Suppressor macrophage treated with lipopolysaccharide for 1 hour (primary cell): ENCODE results near the gene NPW.
"Not testable (repeated sequence)": the region's sequence is repeated elsewhere in the genome, so short reads cannot be mapped to it uniquely, and the experiment has no call there.

Experiments used
- DNase-seq, 3 donors: peaks; one replicate each; pipeline ENCODE4 v3.0.0-alpha.2; 2020 to 2022

The NPW gene

DNA sequence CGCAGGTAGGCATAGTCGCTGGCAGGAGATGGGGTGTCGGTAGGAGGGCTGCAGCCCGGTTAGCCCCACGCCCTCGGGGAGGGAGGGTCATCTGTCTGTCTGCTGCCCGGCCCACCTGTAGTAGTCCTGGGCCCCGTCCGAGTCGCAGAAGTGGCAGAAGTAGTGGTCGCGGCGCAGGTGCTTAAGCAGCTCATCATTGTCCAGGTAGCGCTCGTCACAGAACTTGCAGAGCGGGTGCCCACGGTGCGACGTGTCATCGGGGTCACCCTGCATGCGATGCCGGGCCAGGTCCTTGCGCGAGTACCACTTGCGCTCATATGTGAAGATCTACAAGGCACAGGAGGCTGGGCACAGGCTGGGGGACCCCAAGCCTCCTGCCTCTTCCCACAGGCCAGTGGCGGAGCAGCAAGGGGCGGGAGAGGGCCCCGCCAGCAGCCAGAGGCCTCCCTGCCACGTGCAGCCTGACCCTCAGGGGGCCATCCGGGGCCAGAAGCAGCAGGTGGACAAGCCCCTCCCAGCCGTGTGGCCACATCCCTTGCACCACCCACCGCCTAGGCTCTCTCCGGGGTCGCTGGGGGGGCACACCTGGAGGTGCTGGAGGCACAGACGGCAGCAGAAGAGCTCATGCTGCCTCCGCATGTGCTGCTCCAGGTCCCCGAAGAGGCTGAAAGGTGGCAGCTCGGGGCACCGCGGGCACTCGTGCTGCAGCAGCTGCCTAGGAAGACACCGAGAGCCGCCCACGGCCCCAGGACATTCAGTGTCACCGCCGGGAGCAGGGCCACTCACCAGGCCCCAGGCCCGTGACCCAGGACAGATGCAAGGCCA is 17.0 kb upstream of the NPW start:
- no peak for DNase-seq

DNA sequence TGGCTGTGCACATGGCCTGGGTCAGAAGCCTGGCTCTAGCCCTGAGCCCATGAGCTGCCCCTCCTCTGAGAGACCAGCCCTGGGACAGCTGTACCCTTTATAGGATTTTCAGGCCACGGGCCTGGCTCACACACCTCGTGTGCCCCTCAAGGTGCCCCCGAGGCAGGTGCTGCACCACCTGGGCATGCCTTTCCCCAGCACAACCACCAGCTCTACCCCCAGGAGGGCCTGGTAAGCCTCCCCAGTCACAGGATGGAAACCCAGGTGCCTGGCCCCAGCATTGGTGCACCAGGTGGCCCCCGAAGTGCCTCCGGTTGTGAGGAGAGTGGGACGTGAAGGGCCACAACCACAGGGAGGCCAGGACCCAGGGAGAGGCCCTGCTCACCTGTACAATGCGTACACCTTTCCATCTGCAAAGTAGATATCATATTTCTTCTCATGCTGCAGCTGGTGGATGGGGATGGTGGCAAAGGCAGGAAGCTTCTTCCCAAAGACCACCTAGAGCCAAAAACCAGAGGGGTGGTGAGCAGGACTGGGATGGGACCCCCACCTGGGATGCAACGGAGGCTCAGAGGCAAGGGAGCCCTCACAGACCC is 16.3 kb upstream of the NPW start:
- DNase-seq = no peak

DNA sequence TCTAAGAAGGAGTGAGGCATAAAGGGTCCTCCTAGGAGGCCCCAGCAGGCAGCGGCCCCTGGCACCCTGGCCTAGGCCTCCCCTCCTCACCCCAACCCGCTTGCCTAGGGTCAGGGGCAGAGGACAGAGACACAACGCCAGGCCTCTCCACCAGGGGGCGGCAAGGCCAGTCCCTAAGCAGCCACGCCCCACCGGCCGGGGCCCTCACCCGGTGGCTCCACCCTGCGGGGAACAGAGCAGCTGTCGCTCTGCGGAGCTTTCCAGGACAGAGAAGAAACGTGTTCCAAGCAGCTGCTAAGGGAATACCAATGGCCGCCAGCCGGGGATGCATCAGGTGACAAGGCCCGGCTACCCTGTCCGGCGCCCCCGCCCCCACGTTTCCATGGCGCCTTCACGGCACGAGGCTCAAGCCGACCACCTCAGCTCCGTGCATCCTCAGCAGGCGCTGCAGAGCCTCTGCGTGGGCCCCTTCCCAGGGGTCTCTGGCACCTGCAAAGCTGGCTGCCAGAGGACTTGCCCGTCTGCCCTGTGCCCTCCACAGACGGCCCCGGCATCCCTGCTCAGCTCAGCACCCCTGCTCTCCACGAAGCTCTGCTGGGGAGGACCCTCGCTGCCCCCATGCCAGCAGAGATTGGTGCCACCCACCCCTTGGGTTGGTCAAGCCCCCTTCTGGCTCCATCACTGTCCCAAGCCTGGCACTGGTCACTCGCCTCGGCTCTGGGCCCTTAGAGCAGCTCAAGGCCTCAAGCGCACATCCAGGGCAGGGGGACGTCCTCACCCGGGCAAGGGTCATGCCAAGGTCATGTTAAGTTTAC is 15.6 kb upstream of the NPW start:
- peak; percentile 95 to 99 (median 96) for DNase-seq

DNA sequence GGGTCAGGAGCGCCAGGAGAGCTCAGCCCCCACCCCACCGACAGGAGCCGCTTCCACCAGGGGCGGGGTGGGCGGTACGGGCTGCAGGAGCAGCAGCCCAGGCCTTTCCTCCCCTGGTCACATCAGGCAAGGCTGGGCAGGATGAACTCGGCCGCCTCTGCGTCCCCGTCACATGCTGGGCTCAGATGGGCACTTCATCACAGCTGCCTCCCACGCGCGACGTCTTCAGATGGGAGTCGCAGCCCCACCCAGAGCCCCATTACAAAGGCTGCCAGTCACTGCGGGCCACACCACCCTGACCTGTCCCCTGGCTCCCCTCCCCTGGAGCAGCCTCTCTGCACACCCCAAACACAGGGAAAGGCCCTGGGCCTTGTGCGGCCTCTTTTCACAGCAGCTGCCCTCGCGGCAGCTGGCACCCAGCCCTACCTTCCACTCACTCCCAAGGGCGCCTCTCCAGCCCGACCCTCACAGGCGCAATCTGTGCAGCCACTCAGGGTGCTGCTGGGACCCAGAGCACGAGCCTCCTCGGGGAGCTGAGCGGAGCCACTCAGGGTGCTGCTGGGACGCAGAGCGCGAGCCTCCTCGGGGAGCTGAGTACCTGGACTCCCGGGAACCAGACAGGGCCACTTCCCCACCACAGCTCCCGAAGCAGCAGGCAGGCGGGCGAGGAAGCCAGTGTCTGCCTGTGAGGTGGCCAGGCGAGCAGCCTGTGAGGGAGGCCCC is 14.6 kb upstream of the NPW start:
- DNase-seq = peak in 2 of 3 donors; percentile 36 to 39

DNA sequence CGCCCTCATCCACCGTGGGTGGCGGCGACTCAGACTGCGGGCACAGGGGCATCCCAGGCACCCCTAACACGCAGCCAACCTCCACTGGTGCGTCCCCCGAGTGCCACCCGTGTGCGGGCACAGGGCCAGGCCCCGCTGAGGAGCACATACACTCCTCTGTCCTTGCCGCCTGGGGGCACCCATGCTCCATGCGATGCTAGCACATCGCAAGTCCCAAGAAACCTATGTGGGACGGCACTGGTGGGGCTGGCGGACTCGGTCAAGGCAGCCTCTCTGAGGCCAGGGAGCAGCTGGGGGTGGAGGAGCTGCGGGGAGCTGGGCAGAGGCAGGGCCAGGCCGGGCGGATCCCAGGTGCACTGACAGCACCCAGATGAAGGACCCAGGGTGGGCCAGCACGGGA is 13.9 kb upstream of the NPW start:
- peak; percentile 51 to 83 (median 71) for DNase-seq

DNA sequence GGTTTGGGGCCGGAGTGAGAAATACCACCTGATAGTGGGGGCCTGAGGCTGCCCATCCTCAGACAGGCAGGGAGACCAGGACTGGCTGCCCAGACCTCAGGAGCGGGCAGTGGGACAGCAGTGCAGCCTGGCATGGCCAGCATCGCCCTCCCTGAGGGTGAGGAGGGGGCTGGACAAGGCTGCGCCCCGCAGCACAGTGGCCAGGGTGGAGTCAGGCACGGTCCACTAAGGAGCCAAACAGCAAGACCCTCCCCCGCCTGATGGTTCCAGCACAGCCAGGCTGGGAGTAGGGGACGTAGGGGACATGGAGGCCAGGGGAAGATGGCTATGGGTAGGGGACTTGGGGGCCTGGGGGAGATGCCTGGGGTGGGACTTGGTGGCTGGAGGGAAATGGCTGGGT is 13.3 kb upstream of the NPW start:
- DNase-seq = no peak

DNA sequence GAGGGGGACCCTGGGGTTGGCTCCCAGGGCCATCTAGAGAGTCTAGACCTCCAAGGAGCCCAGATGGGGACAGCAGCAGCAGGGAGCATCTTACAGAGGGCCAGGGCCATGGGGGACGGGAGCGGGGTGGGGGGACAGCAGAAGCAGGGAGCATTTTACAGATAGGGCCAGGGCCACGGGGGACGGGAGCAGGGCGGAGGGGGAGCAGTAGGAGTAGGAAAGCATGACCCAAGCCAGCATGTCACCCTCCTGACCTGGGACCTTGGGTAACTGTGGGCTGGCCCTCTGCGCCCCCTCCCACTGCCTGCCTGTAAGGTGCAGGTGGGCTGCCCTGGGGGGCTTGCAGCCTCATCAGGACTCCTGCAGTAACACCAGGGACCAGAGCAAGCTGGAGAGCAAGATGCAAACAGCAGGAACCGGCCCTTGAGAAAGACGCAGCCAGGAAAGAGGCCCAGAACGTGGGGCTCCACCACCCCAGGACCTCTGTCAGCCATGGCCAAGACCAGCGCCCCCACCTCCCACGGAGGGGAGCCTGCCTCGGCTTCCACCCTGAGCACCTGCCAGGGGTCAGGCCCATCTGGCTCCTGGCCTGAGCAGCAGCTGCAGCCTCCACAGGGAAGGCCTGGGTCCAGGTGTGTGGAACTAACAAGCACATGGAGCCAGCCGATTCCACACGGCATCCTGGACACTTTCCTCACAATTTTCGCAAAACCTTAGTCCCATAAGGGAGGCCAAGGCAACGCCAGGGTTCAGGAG is 12.3 kb upstream of the NPW start:
- no peak for DNase-seq

DNA sequence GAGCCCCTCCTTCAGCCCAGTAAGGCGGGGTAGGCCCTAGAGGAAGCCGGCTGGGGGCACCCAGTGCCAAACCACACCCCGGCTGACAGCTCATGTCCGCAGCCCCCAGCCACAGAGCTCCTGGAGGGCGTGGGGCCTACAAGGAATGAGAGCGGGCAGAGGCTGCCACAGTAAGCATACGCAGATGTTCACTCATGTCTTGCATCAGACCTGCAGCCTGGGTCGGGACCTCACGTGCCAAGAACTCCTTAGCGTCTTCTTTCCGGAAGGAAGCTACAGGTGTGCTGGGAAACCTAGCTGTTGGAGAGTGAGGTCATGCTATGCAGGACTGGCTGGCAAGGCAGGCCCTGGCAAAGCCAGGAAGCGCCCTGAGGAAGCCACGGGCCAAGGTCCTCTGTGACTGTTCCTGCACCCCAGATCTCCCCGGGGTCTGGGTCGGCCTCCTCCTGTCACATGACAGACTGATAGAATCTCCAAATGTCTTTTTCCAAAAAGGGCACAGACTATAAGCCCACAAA is 11.5 kb upstream of the NPW start:
- DNase-seq = peak in 1 of 3 donors; percentile 27

DNA sequence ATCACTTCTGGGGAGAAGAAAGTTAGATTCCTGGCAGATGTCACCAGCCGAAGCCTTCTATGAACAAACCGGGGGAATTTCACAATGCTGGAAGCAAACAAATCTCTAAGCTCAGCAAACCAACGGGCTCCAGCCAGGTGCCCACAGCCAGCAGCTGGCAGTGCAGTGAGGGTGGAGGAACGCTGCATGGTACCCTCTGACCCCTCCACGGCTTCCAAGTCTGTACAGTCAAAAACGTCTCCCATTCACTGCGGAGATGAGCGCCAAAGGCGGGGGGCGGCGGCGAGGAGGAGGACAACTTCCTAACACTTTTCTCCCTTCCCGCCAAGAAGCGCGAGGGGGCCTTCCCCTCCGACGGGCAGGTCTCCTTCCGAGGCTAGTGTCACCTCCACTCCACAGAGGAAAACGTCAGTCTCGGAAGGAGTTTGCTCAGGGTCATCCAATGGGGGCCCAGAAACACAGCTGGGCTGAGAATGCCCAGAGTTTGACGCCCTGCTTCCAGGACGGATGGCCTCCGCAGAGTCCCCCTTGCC is 10.9 kb upstream of the NPW start:
- peak; percentile 51 to 60 (median 59) for DNase-seq

DNA sequence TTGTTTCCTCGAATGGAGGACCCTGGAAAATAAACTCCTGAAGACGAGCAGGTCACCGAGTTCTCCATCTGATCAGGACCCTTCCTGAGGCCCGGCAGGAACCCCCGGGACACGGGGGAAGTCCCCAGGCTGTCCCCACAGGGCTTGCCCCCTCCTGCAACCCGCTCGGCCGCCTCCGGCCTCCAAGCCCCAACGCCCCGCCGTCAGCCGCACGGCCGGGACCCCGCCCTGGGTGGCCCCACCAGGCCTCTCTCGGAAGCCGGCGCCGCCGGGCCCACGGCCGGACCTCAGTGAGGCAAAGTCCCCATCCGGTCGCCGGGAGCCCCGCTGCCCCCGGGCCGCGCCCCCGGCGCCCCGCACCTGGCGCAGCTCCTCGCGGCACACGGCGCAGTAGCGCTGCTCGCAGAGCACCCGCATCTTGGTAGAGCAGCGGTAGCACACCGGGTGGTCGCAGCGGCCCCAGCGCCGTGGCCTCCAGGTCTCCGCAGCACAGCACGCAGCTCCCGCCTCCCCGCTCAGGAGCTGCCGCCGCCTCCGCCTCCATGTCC is 10.3 kb upstream of the NPW start:
- peak in 2 of 3 donors; percentile 54 to 70 for DNase-seq

DNA sequence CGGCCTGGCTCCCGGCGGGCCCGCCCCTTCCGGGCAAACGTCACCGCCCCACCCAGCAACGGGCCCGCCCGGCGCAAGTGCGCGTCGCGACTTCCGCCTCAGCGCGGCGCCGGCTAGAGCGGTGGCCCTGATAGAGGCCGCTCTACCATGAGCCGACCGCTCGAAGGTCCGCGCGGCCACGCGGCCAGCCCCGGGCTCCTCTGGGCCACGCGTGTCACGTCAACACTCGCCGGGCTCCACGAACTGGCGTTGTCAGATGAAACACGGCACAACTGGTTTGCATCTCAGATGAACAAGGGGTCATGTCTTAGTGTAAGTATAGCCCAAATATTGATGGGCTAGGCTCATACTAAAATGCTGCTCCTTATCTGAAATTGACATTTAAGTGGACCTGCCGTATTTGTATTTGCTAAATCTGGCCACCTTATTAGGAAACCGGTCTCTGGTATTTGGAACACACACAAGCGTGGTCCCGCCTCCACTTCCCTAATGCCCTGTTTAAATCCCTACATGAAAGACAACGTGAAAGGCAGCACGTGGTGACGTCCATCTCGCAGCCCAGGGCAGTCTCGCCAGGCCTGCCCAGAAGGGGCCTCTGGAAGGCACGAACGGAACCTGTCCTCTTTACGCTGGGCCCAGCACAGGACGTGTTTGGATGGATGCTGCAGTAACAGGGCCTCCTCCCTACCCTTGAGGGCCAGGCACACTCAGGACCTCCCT is 9.6 kb upstream of the NPW start, which contains the start of gene ZNF598:
TSS of gene ZNF598 (minus strand) at position 31 of the 720 bp plus-strand sequence.
- peak; percentile 91 to 96 (median 95) for DNase-seq

DNA sequence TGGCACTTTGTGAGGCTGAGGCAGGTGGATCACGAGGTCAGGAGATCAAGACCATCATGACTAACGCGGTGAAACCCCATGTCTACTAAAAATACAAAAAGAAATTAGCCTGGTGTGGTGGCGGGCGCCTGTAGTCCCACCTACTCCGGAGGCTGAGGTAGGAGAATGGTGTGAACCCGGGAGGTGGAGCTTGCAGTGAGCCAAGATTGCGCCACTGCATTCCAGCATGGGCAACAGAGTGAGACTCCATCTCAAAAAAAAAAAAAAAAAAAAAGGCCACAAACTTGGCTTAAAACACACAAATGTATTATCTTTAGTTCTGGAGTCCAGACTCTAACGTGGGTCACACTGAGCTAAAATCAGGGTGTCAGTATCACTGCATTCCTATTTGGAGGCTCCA is 7.9 kb upstream of the NPW start:
- not testable (repeated sequence) for DNase-seq

DNA sequence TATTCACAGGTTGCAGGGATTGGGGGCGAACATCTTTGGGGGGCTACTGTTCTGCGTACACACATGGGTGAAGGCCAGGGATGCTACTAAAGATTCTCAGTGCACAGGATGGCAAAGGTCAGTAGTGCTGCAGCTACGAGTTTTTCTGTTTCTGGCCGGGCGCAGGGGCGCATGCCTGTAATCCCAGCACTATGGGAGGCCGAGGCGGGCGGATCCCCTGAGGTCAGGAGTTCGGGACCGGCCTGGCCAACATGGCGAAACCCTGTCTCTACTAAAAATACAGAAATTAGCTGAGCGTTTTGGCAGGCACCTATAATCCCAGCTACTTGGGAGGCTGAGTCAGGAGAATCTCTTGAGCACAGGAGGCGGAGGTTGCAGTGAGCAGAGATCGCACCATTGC is 6.1 kb upstream of the NPW start:
- DNase-seq = no peak

DNA sequence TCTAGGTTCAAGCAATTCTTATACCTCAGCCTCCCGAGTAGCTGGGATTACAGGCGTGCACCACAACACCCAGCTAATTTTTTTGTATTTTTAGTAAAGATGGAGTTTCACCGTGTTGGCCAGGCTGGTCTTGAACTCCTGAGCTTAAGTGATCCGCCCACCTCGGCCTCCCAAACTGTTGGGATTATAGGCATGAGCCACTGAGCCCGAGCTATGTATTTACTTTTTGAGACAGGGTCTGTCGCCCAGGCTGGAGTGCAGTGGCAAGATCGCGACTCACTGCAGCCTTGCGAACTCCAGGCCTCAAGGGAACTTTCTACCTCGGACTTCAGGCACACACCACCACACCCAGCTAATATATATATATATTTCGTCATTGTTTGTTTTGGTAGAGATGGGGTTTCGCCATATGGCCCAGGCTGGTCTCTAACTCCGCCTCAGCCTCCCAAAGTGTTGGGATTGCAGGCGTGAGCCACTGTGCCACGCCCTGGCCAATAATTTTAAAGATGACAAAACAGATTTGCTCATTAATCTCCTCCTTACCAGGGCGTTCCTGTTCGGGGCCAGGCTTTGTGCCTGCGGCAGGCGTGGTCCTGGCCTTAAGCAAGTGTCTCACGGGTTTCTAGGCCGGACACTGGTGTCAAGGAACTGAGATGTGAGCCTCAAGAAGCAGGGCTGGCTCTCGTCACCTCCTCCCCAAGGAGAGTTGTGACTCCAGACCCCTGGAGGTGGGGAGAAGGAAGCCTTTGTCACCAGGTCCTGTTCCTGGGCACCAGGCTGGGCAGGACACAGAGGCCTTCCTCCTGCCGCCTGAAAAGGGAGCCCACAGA is 4.3 kb upstream of the NPW start:
- DNase-seq = peak in 2 of 3 donors; percentile 37 to 49

DNA sequence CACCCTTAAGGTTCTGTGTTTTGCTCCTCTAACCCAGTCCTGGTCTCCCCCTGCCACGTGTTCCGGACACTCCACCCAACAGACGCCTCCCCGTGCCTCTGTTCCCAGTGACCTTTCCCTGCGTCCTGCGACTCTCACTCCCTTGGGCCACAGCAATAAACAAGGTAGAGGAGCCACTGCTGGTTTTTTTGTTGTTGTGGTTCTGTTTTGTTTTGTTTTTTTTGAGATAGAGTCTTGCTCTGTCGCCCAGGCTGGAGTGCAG is 3.7 kb upstream of the NPW start:
- no peak for DNase-seq

DNA sequence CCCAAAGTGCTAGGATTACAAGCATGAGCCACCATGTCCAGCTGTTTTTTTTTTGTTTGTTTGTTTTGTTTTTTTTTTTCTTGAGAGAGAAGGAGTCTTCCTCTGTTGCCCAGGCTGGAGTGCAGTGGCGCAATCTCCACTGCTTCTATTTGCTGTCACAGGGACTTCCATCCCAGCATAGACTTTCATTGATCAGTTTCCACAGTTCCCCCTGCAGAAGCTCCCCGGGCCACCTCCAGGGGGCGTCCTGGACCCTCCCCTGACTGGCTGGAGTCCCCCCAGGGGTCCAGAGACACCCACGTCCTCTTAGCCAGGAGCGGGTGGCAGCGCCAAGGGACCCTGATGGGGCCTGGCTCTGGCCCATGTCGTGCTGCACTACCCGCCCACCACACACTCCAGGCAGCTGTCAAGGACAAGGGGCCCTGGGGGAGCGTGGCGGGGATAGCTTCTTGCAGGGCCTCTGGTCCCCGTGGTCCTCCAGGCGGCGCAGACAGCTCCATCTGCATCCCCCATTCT is 3.1 kb upstream of the NPW start:
- peak in 1 of 3 donors; percentile 36 for DNase-seq

DNA sequence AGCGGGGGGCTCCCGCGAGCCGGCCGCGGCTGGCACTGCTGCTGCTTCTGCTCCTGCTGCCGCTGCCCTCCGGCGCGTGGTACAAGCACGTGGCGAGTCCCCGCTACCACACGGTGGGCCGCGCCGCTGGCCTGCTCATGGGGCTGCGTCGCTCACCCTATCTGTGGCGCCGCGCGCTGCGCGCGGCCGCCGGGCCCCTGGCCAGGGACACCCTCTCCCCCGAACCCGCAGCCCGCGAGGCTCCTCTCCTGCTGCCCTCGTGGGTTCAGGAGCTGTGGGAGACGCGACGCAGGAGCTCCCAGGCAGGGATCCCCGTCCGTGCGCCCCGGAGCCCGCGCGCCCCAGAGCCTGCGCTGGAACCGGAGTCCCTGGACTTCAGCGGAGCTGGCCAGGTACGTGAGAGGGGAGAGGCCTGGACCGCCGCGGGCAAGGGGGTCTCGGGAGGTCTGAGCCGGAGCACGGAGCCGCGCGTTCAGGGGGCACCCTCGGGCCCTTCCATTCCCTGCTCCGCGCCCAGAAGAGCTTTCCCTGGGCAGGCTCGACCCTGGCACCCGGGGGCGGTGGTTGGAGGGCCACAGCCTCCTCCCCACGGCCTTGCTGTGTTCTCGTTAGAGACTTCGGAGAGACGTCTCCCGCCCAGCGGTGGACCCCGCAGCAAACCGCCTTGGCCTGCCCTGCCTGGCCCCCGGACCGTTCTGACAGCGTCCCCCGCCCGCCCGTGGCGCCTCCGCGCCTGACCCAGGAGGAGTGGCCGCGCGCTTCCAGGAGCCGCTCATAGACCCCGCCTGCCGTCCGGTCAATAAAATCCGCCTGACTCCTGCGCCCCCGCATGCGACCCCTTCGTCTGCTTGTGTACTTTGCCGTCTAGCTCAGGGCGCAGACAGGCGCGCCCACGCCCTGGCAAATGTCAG is 591 bp downstream of the NPW start:
- DNase-seq = no peak

DNA sequence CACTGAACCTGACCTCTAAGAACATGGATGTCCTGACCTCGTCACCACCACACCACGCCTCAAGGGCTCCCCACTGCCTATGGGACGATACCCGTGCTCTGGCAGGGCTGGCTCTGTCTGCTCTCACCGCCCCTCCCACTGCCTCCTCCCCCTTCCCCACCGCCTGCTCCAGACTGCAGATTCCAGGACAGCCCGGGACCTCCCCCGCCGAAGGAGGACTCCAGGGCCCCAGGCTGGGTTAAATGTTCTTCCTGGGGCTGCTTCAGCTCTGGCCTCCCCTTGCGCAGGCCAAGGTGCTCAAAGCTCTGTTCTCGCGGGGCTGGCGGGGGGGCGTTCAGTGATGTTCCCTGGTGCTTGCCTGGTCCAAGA is 3.1 kb downstream of the NPW start:
- peak in 2 of 3 donors; percentile 46 to 65 for DNase-seq
